Measurements from ENCODE around the gene DDIT3.
A peak's percentile ranks its signal among the peaks of the same experiment; 100 is the strongest.

Gene DDIT3

GRCh38 chr12:57476162-57476992, 43.9 kb downstream of the DDIT3 start:
- Histone ChIP-seq H3K4me1 (ENCODE audit: insufficient read depth, low read length) (peaks cover 6% of the 10 kb centered on the region), H3K27ac (ENCODE audit: low read depth, low read length) (no peak overlapping the region), H3K27me3 (ENCODE audit: control insufficient read depth in 1 of 2, insufficient read depth in 2 of 2, low read length in 2 of 2) (peaks cover 22 to 48% of the 10 kb centered on the region in 2 donors), H3K9ac (ENCODE audit: low read length) (no peak overlapping the region), H3K4me3 (ENCODE audit: low read depth in 1 of 2, low read length in 2 of 2) (peak overlapping the region; percentile 56 to 62), H3K9me3 (ENCODE audit: low read length) (no peaks in the 10 kb centered on the region), H3K36me3 (ENCODE audit: insufficient read depth, low read length) (no peaks in the 10 kb centered on the region)

- Histone ChIP-seq H3K9ac (ENCODE audit: low read length) (no peak overlapping the region), H3K27ac (ENCODE audit: low read depth, low read length) (no peak overlapping the region), H3K4me3 (ENCODE audit: low read depth in 1 of 2, low read length in 2 of 2) (peak overlapping the region; percentile 56 to 62), H3K9me3 (ENCODE audit: low read length) (no peaks in the 10 kb centered on the region), H3K27me3 (ENCODE audit: control insufficient read depth in 1 of 2, insufficient read depth in 2 of 2, low read length in 2 of 2) (peaks cover 22 to 48% of the 10 kb centered on the region in 2 donors), H3K36me3 (ENCODE audit: insufficient read depth, low read length) (no peaks in the 10 kb centered on the region), H3K4me1 (ENCODE audit: insufficient read depth, low read length) (peaks cover 6% of the 10 kb centered on the region)
These were observed 44.8 kb downstream of the DDIT3 start for GRCh38 chr12:57475271-57476161.

DNA sequence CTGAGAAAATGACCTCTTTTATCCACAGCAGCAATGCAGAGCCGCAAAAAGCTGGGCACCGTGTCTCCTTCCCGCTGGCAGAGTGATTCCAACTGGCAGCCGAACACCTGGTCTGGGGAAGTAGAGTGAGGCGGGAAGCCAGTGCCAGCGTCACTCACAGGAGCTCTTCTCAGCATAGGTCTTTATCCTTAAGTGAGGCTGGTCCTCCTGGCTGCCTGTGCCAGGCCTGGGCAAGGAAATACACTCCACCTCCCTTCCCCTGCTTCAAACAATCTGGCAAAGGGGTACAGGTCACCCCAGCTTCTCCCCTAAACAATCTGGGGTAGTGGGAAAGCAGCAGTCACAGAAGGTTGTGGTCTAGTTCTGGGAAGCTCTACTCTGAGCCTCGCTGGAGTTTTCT, 45.5 kb downstream of the DDIT3 start:
- no peak overlapping the region for H3K4me3 ChIP-seq (ENCODE audit: low read depth in 1 of 2, low read length in 2 of 2)
- H3K27me3 ChIP-seq (ENCODE audit: control insufficient read depth in 1 of 2, insufficient read depth in 2 of 2, low read length in 2 of 2) = peaks cover 22 to 48% of the 10 kb centered on the region in 2 donors
- no peaks in the 10 kb centered on the region for H3K36me3 ChIP-seq (ENCODE audit: insufficient read depth, low read length)

GRCh38 chr12:57474430-57474829, 45.9 kb downstream of the DDIT3 start:
- Histone ChIP-seq H3K27ac (ENCODE audit: low read depth, low read length) (no peak overlapping the region), H3K9me3 (ENCODE audit: low read length) (no peaks in the 10 kb centered on the region), H3K4me1 (ENCODE audit: insufficient read depth, low read length) (peaks cover 6% of the 10 kb centered on the region), H3K36me3 (ENCODE audit: insufficient read depth, low read length) (no peaks in the 10 kb centered on the region), H3K27me3 (ENCODE audit: control insufficient read depth in 1 of 2, insufficient read depth in 2 of 2, low read length in 2 of 2) (peaks cover 22 to 48% of the 10 kb centered on the region in 2 donors), H3K4me3 (ENCODE audit: low read depth in 1 of 2, low read length in 2 of 2) (no peak overlapping the region), H3K9ac (ENCODE audit: low read length) (no peak overlapping the region)

More for the DNA sequence above, 45.5 kb downstream of the DDIT3 start:
- H3K4me1 ChIP-seq (ENCODE audit: insufficient read depth, low read length) = peaks cover 6% of the 10 kb centered on the region
- no peaks in the 10 kb centered on the region for H3K9me3 ChIP-seq (ENCODE audit: low read length)
- H3K9ac ChIP-seq (ENCODE audit: low read length) = no peak overlapping the region
- no peak overlapping the region for H3K27ac ChIP-seq (ENCODE audit: low read depth, low read length)

- H3K9ac ChIP-seq (ENCODE audit: low read length) = no peak overlapping the region
- H3K27me3 ChIP-seq (ENCODE audit: control insufficient read depth in 1 of 2, insufficient read depth in 2 of 2, low read length in 2 of 2) = peaks cover 22 to 48% of the 10 kb centered on the region in 2 donors
- H3K4me1 ChIP-seq (ENCODE audit: insufficient read depth, low read length) = peaks cover 6% of the 10 kb centered on the region
- H3K9me3 ChIP-seq (ENCODE audit: low read length) = no peaks in the 10 kb centered on the region
- H3K4me3 ChIP-seq (ENCODE audit: low read depth in 1 of 2, low read length in 2 of 2) = no peak overlapping the region
- no peak overlapping the region for H3K27ac ChIP-seq (ENCODE audit: low read depth, low read length)
- H3K36me3 ChIP-seq (ENCODE audit: insufficient read depth, low read length) = no peaks in the 10 kb centered on the region
These were observed 46.4 kb downstream of the DDIT3 start for GRCh38 chr12:57473886-57474285.

GRCh38 chr12:57473392-57473791, 46.9 kb downstream of the DDIT3 start:
- Histone ChIP-seq H3K4me1 (ENCODE audit: insufficient read depth, low read length) (peaks cover 6% of the 10 kb centered on the region), H3K9ac (ENCODE audit: low read length) (no peak overlapping the region), H3K36me3 (ENCODE audit: insufficient read depth, low read length) (no peaks in the 10 kb centered on the region), H3K27me3 (ENCODE audit: control insufficient read depth in 1 of 2, insufficient read depth in 2 of 2, low read length in 2 of 2) (peaks cover 22 to 47% of the 10 kb centered on the region in 2 donors), H3K4me3 (ENCODE audit: low read depth in 1 of 2, low read length in 2 of 2) (no peak overlapping the region), H3K9me3 (ENCODE audit: low read length) (no peaks in the 10 kb centered on the region), H3K27ac (ENCODE audit: low read depth, low read length) (no peak overlapping the region)

GRCh38 chr12:57472391-57472790, 47.9 kb downstream of the DDIT3 start:
- H3K4me1 ChIP-seq (ENCODE audit: insufficient read depth, low read length) = peaks cover 6% of the 10 kb centered on the region
- peaks cover 20 to 37% of the 10 kb centered on the region in 2 donors for H3K27me3 ChIP-seq (ENCODE audit: control insufficient read depth in 1 of 2, insufficient read depth in 2 of 2, low read length in 2 of 2)
- H3K36me3 ChIP-seq (ENCODE audit: insufficient read depth, low read length) = no peaks in the 10 kb centered on the region
- no peak overlapping the region for H3K9ac ChIP-seq (ENCODE audit: low read length)
- no peak overlapping the region for H3K4me3 ChIP-seq (ENCODE audit: low read depth in 1 of 2, low read length in 2 of 2)
- no peak overlapping the region for H3K27ac ChIP-seq (ENCODE audit: low read depth, low read length)
- H3K9me3 ChIP-seq (ENCODE audit: low read length) = no peaks in the 10 kb centered on the region

DNA sequence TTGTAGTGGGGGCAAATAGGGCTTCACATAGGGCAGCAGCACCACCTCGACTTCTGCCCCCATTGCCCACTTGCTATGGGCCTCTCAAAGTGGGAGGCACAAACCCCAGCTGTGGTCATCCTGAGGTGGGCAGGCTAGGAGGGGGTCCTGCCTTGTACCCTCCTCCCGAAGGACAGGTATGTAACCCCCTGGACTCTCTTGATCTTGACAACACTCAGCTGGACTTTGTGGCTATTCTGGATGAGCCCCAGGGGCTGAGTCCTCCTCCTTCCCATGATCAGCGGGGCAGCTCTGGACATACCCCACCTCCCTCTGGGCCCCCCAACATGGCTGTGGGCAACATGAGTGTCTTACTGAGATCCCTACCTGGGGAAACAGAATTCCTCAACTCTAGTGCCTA, 48.7 kb downstream of the DDIT3 start:
- H3K4me3 ChIP-seq (ENCODE audit: low read depth in 1 of 2, low read length in 2 of 2) = no peak overlapping the region
- H3K9ac ChIP-seq (ENCODE audit: low read length) = no peak overlapping the region
- no peaks in the 10 kb centered on the region for H3K9me3 ChIP-seq (ENCODE audit: low read length)
- peaks cover 6% of the 10 kb centered on the region for H3K4me1 ChIP-seq (ENCODE audit: insufficient read depth, low read length)
- H3K27me3 ChIP-seq (ENCODE audit: control insufficient read depth in 1 of 2, insufficient read depth in 2 of 2, low read length in 2 of 2) = peaks cover 14 to 29% of the 10 kb centered on the region in 2 donors
- H3K36me3 ChIP-seq (ENCODE audit: insufficient read depth, low read length) = no peaks in the 10 kb centered on the region
- H3K27ac ChIP-seq (ENCODE audit: low read depth, low read length) = no peak overlapping the region

DNA sequence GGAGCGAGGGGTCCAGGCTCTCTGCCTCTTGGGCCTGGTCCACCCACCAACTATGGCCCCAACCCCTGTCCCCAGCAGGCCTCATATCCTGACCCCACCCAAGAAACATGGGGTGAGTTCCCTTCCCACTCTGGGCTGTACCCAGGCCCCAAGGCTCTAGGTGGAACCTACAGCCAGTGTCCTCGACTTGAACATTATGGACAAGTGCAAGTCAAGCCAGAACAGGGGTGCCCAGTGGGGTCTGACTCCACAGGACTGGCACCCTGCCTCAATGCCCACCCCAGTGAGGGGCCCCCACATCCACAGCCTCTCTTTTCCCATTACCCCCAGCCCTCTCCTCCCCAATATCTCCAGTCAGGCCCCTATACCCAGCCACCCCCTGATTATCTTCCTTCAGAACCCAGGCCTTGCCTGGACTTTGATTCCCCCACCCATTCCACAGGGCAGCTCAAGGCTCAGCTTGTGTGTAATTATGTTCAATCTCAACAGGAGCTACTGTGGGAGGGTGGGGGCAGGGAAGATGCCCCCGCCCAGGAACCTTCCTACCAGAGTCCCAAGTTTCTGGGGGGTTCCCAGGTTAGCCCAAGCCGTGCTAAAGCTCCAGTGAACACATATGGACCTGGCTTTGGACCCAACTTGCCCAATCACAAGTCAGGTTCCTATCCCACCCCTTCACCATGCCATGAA, 49.2 kb downstream of the DDIT3 start:
- Histone ChIP-seq H3K4me1 (ENCODE audit: insufficient read depth, low read length) (peaks cover 6% of the 10 kb centered on the region), H3K9ac (ENCODE audit: low read length) (no peak overlapping the region), H3K4me3 (ENCODE audit: low read depth in 1 of 2, low read length in 2 of 2) (no peak overlapping the region), H3K27me3 (ENCODE audit: control insufficient read depth in 1 of 2, insufficient read depth in 2 of 2, low read length in 2 of 2) (peaks cover 14 to 24% of the 10 kb centered on the region in 2 donors), H3K36me3 (ENCODE audit: insufficient read depth, low read length) (no peaks in the 10 kb centered on the region), H3K27ac (ENCODE audit: low read depth, low read length) (no peak overlapping the region), H3K9me3 (ENCODE audit: low read length) (no peaks in the 10 kb centered on the region)

DNA sequence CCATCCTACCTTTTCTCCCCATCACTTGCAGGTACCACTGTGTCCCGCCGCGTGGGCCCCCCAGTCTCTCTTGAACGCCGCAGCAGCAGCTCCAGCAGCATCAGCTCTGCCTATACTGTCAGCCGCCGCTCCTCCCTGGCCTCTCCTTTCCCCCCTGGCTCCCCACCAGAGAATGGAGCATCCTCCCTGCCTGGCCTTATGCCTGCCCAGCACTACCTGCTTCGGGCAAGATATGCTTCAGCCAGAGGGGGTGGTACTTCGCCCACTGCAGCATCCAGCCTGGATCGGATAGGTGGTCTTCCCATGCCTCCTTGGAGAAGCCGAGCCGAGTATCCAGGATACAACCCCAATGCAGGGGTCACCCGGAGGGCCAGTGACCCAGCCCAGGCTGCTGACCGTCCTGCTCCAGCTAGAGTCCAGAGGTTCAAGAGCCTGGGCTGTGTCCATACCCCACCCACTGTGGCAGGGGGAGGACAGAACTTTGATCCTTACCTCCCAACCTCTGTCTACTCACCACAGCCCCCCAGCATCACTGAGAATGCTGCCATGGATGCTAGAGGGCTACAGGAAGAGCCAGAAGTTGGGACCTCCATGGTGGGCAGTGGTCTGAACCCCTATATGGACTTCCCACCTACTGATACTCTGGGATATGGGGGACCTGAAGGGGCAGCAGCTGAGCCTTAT, 49.9 kb downstream of the DDIT3 start:
- H3K27me3 ChIP-seq (ENCODE audit: control insufficient read depth in 1 of 2, insufficient read depth in 2 of 2, low read length in 2 of 2) = peaks cover 14 to 17% of the 10 kb centered on the region in 2 donors
- peaks cover 6% of the 10 kb centered on the region for H3K4me1 ChIP-seq (ENCODE audit: insufficient read depth, low read length)
- H3K36me3 ChIP-seq (ENCODE audit: insufficient read depth, low read length) = no peaks in the 10 kb centered on the region
- H3K9me3 ChIP-seq (ENCODE audit: low read length) = no peaks in the 10 kb centered on the region
- no peak overlapping the region for H3K9ac ChIP-seq (ENCODE audit: low read length)
- H3K4me3 ChIP-seq (ENCODE audit: low read depth in 1 of 2, low read length in 2 of 2) = no peak overlapping the region
- no peak overlapping the region for H3K27ac ChIP-seq (ENCODE audit: low read depth, low read length)

All from muscle layer of colon (tissue), 2 donors.